Loucy (cell line): ENCODE data around the gene ZNF407.

Source experiments
- CTCF ChIP-seq: fragments of 200-600 bp; sonication (generic); conservative IDR thresholded peaks from 2 replicates; pipeline ENCODE4 v1.5.1; 2014; ENCODE audit warnings: mild to moderate bottlenecking, antibody characterized with exemption, low read length
- EZH2phosphoT487 ChIP-seq: fragments of 200-600 bp; IDR thresholded peaks from 2 replicates; pipeline ENCODE4 v1.6.1; 2018; ENCODE audit warnings: antibody characterized with exemption, mild to moderate bottlenecking, moderate library complexity, borderline replicate concordance

DNA sequence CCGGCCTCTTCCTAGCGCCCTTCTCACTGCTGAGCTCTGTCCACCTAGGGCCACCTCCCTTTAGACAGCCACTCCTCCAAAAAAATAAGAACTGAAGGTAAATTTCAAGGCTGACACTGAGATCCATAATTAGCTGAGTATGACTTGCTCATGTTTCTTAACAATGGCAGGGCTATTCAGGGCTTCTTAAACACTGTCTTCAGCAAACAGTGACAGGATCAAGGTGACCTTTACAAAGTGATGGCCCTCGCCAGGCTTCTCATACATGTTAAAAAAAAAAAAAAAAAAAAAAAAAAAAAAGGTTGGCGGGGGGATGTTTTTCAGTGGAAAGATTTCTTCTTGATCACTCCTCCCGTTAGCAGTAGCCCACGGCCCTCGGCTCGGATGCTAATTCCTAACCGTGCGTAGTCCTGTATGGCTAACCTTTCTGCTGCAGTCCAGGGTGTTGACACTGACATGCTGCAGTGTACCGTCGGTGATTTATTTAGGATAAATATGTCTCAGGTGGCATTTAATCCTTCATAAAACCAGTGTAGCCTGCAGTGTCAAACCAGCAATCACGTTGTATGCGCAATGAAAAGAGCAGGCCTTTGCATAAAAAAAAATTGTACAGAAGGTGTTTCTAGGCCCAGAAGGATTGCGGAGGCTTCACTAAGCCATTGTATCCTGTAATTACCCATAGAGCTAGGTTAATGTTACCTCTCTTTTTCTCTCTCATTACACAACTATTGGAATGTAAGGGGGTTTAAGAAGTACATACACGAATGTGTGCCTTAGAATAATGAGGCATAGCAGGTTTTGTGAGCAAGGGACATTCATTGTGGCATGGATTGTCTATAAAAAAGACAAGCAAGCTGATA lies 468.6 kb downstream of the ZNF407 start:
- TF ChIP-seq CTCF (no peak), EZH2phosphoT487 (no peak)
